Activated effector memory CD4-positive, alpha-beta T cell treated with Interleukin-2 at 50 U/mL for 16 hours (primary cell): ENCODE data around the gene BCO2.

Source experiments
- DNase-seq: peaks from one replicate; pipeline ENCODE4 v3.0.0-alpha.2; 2020

Gene BCO2

GRCh38 chr11:112219476-112220232, 44.3 kb downstream of the BCO2 start:
- DNase-seq, result peak; percentile 8

- no peak for DNase-seq
Measured at GRCh38 chr11:112221274-112221835, 46.0 kb downstream of the BCO2 start.

- no peak for DNase-seq
Measured at GRCh38 chr11:112222303-112222702, 47.0 kb downstream of the BCO2 start.

- no peak for DNase-seq
Measured at GRCh38 chr11:112223121-112223520, 47.8 kb downstream of the BCO2 start.

GRCh38 chr11:112223754-112224532, 48.6 kb downstream of the BCO2 start:
- DNase-seq, result no peak

GRCh38 chr11:112225753-112226061, 50.4 kb downstream of the BCO2 start:
- no peak for DNase-seq

- DNase-seq, result peak; percentile 80
Measured at GRCh38 chr11:112226062-112226830, 50.9 kb downstream of the BCO2 start, which contains the start of gene PTS. TSS of gene PTS (plus strand) at chr11:112226428. CDS start at chr11:112226444, 16 bp downstream.

GRCh38 chr11:112226831-112227401, 51.6 kb downstream of the BCO2 start:
- no peak for DNase-seq

GRCh38 chr11:112227471-112227870, 52.2 kb downstream of the BCO2 start:
- no peak for DNase-seq

- DNase-seq, result no peak
Measured at GRCh38 chr11:112228706-112229105, 53.4 kb downstream of the BCO2 start.

- no peak for DNase-seq
Measured at GRCh38 chr11:112229159-112229558, 53.8 kb downstream of the BCO2 start.

- no peak for DNase-seq
Measured at GRCh38 chr11:112229746-112230433, 54.6 kb downstream of the BCO2 start.

- no peak for DNase-seq
Measured at GRCh38 chr11:112231952-112232351, 56.6 kb downstream of the BCO2 start.

- no peak for DNase-seq
Measured at GRCh38 chr11:112235750-112236390, 60.6 kb downstream of the BCO2 start.

GRCh38 chr11:112237451-112237850, 62.1 kb downstream of the BCO2 start:
- no peak for DNase-seq

GRCh38 chr11:112238041-112238440, 62.7 kb downstream of the BCO2 start:
- no peak for DNase-seq

- DNase-seq, result no peak
Measured at GRCh38 chr11:112241486-112241885, 66.2 kb downstream of the BCO2 start.

GRCh38 chr11:112247201-112247600, 71.9 kb downstream of the BCO2 start:
- DNase-seq, result no peak

GRCh38 chr11:112248201-112248600, 72.9 kb downstream of the BCO2 start:
- DNase-seq, result no peak

- no peak for DNase-seq
Measured at GRCh38 chr11:112249871-112250610, 74.7 kb downstream of the BCO2 start.
